A673 (cell line): ENCODE measurements around the gene PAAF1. TPM values are rescaled to one million over a fixed set of nuclear protein-coding genes. Genes with fewer than 3 reads are reported as not detected.

ENCODE experiments used
- BruUV-seq: library from RNA; stranded (reverse); fragments of 400-500 nt; replicated peaks from 2 replicates; lab custom pipeline; 2021; lab: Mats Ljungman, UMichigan
- CTCF ChIA-PET: fragments of 300-600 bp; sonication (Branson Sonifier 250); formaldehyde crosslinking; loops from one replicate; lab custom pipeline; 2022; ENCODE audit warnings: antibody characterized with exemption; lab: Charles Lee
- POLR2A ChIA-PET: fragments of 300-600 bp; sonication (Branson Sonifier 250); formaldehyde crosslinking; loops from one replicate; lab custom pipeline; 2022; ENCODE audit warnings: antibody characterized with exemption; ENCODE audit not compliant: low non-redundant PET; lab: Charles Lee
- DNase-seq: peaks from one replicate; pipeline ENCODE4 v3.0.0-alpha.2; 2015; ENCODE audit warnings: low spot score
- H3K27ac ChIP-seq: fragments of 200-600 bp; sonication (generic); 2 replicates; pipeline ENCODE4 v1.5.1; 2016; ENCODE audit warnings: mixed run types, low read depth, mild to moderate bottlenecking, mixed read lengths, antibody characterized with exemption, low read length; ENCODE audit not compliant: poor library complexity, severe bottlenecking
- H3K27me3 ChIP-seq: fragments of 200-600 bp; sonication (generic); replicated peaks from 2 replicates; pipeline ENCODE4 v1.6.1; 2017; ENCODE audit warnings: mixed run types, low read depth, mild to moderate bottlenecking, mixed read lengths, antibody characterized with exemption, low read length; ENCODE audit not compliant: insufficient read depth, poor library complexity
- H3K36me3 ChIP-seq: fragments of 200-600 bp; sonication (generic); 2 replicates; pipeline ENCODE4 v1.6.1; 2016; ENCODE audit warnings: mixed run types, mild to moderate bottlenecking, mixed read lengths, antibody characterized with exemption, low read length; ENCODE audit not compliant: insufficient read depth, poor library complexity, severe bottlenecking
- H3K4me1 ChIP-seq: fragments of 200-600 bp; sonication (generic); 2 replicates; pipeline ENCODE4 v1.6.1; 2017; ENCODE audit warnings: mixed run types, mild to moderate bottlenecking, mixed read lengths, antibody characterized with exemption, low read length; ENCODE audit not compliant: insufficient read depth, poor library complexity, severe bottlenecking
- H3K4me3 ChIP-seq: fragments of 200-600 bp; sonication (generic); 2 replicates; pipeline ENCODE4 v1.5.1; 2016; ENCODE audit warnings: low read depth, mixed run types, mild to moderate bottlenecking, mixed read lengths, low read length; ENCODE audit not compliant: poor library complexity, severe bottlenecking
- H3K9me3 ChIP-seq: fragments of 200-600 bp; sonication (generic); 2 replicates; pipeline ENCODE4 v1.6.1; 2016; ENCODE audit warnings: mixed run types, low read depth, mild to moderate bottlenecking, mixed read lengths, antibody characterized with exemption, low read length; ENCODE audit not compliant: poor library complexity, severe bottlenecking
- CTCF ChIP-seq: fragments of 300-800, 200-600 bp; sonication (generic); conservative IDR thresholded peaks from 2 replicates; pipeline ENCODE4 v1.5.1; 2017; ENCODE audit warnings: low read depth, mild to moderate bottlenecking, antibody characterized with exemption, low read length, moderate library complexity, mixed read lengths
- EZH2 ChIP-seq: fragments of 200-600 bp; sonication (generic); IDR thresholded peaks from 2 replicates; pipeline ENCODE4 v1.6.1; 2017; ENCODE audit warnings: borderline replicate concordance, low read depth, mild to moderate bottlenecking, mixed read lengths, antibody characterized with exemption, low read length; ENCODE audit not compliant: poor library complexity, severe bottlenecking
- intact Hi-C: fragments of 100-400 bp; cut with micrococcal nuclease; formaldehyde crosslinking; loops from one replicate; pipeline ENCODE4 v1.10.0; 2022; ENCODE audit not compliant: unreplicated experiment
- total RNA-seq: library from RNA; stranded (reverse); gene quantifications from 2 replicates; pipeline ENCODE4 v1.2.3, GENCODE V29; 2021

The PAAF1 gene
- total RNA-seq, 1 experiment from 2014 or later, result 20.3 TPM

GRCh38 chr11:73956876-73957653, 80.3 kb downstream of the PAAF1 start:
- Histone ChIP-seq H3K9me3 (no peaks in the 10 kb centered on the region), H3K4me3 (no peak overlapping the region), H3K27ac (no peak overlapping the region), H3K36me3 (no peaks in the 10 kb centered on the region), H3K27me3 (no peaks in the 10 kb centered on the region), H3K4me1 (no peaks in the 10 kb centered on the region)
- DNase-seq, result no peak
- intact Hi-C loops, result no loop called here
- ChIA-PET CTCF (no interaction called here), POLR2A (no interaction called here)
- no TSS peak for BruUV-seq
- TF ChIP-seq EZH2 (no peak), CTCF (no peak)

- POLR2A ChIA-PET, result no interaction called here
Observed at GRCh38 chr11:73957654-73958361, 81.0 kb downstream of the PAAF1 start.

More at GRCh38 chr11:73957654-73958361, 81.0 kb downstream of the PAAF1 start:
- BruUV-seq, result no TSS peak
- Histone ChIP-seq H3K27ac (no peak overlapping the region), H3K4me3 (no peak overlapping the region), H3K27me3 (no peaks in the 10 kb centered on the region), H3K36me3 (no peaks in the 10 kb centered on the region), H3K9me3 (no peaks in the 10 kb centered on the region), H3K4me1 (no peaks in the 10 kb centered on the region)
- CTCF ChIA-PET, result no interaction called here
- intact Hi-C loops, result no loop called here
- DNase-seq, result no peak
- TF ChIP-seq EZH2 (no peak), CTCF (no peak)
